GM21825 (cell line): ENCODE measurements around the gene GRM2.

ENCODE experiments used
- ATAC-seq: cut with Tn5 transposase; IDR thresholded peaks from one replicate; pipeline ENCODE4 v1.9.1; 2021; ENCODE audit warnings: mild to moderate bottlenecking, moderate library complexity; ENCODE audit not compliant: unreplicated experiment

Gene GRM2

GRCh38 chr3:51680196-51680595, 26.7 kb upstream of the GRM2 start:
- ATAC-seq = no peak

- ATAC-seq = no peak
These were observed 26.1 kb upstream of the GRM2 start for GRCh38 chr3:51680663-51681230.

- no peak for ATAC-seq
These were observed 25.4 kb upstream of the GRM2 start for GRCh38 chr3:51681453-51681852.

GRCh38 chr3:51682079-51682478, 24.8 kb upstream of the GRM2 start:
- peak; percentile 66 for ATAC-seq

- ATAC-seq = no peak
These were observed 24.3 kb upstream of the GRM2 start for GRCh38 chr3:51682526-51682925.

GRCh38 chr3:51683566-51683965, 23.3 kb upstream of the GRM2 start:
- ATAC-seq = no peak

GRCh38 chr3:51684971-51685751, 21.7 kb upstream of the GRM2 start:
- ATAC-seq = no peak

- no peak for ATAC-seq
These were observed 20.8 kb upstream of the GRM2 start for GRCh38 chr3:51686056-51686455.

- peak; percentile 68 for ATAC-seq
These were observed 20.2 kb upstream of the GRM2 start for GRCh38 chr3:51686512-51687215.

GRCh38 chr3:51687431-51688205, 19.2 kb upstream of the GRM2 start:
- ATAC-seq = no peak

- ATAC-seq = no peak
These were observed 18.7 kb upstream of the GRM2 start for GRCh38 chr3:51688206-51688600.

GRCh38 chr3:51691021-51691420, 15.8 kb upstream of the GRM2 start:
- ATAC-seq = no peak

GRCh38 chr3:51691949-51692348, 14.9 kb upstream of the GRM2 start:
- ATAC-seq = no peak

GRCh38 chr3:51692980-51693395, 13.9 kb upstream of the GRM2 start:
- ATAC-seq = no peak

- ATAC-seq = no peak
These were observed 9.9 kb upstream of the GRM2 start for GRCh38 chr3:51696954-51697353.

GRCh38 chr3:51698209-51698608, 8.7 kb upstream of the GRM2 start:
- no peak for ATAC-seq

GRCh38 chr3:51700403-51700802, 6.5 kb upstream of the GRM2 start:
- ATAC-seq = no peak

GRCh38 chr3:51702156-51702555, 4.7 kb upstream of the GRM2 start:
- ATAC-seq = no peak

GRCh38 chr3:51703068-51703760, 3.7 kb upstream of the GRM2 start:
- no peak for ATAC-seq

- ATAC-seq = no peak
These were observed 2.9 kb upstream of the GRM2 start for GRCh38 chr3:51703761-51704510.
